Measurements from ENCODE around the gene ATP6V1D.

- TF ChIP-seq CTCF (IDR thresholded peaks at IDR 0.05; ENCODE audit: insufficient read depth, low read length, poor library complexity, severe bottlenecking) (no peak), EZH2phosphoT487 (conservative IDR thresholded peaks at IDR 0.05; ENCODE audit: low read length) (no peak)
These were observed 40.8 kb upstream of the ATP6V1D start for GRCh38 chr14:67400434-67400833.
